Muscle of leg (tissue), 11 donors: ENCODE measurements around the gene AFF2. TPM values are rescaled to one million over a fixed set of nuclear protein-coding genes. Genes with fewer than 3 reads are reported as not detected.

ENCODE experiments used
- DNase-seq: peaks from one replicate; pipeline ENCODE4 v3.0.0; 2013
- H3K27ac ChIP-seq: one replicate; pipeline ENCODE4 v1.5.1; 2013; ENCODE audit warnings: mild to moderate bottlenecking, low read length, control low read depth
- H3K27me3 ChIP-seq: one replicate; pipeline ENCODE4 v1.6.1; 2013; ENCODE audit warnings: low read length; ENCODE audit not compliant: control insufficient read depth, insufficient read depth
- H3K36me3 ChIP-seq: one replicate; pipeline ENCODE4 v1.6.1; 2013; ENCODE audit warnings: low read length; ENCODE audit not compliant: control insufficient read depth, insufficient read depth
- H3K4me1 ChIP-seq: one replicate; pipeline ENCODE4 v1.6.1; 2013; ENCODE audit warnings: low read length; ENCODE audit not compliant: control insufficient read depth, insufficient read depth
- H3K4me3 ChIP-seq: one replicate; pipeline ENCODE4 v1.5.1; 2013; ENCODE audit warnings: low read length, control low read depth
- H3K9me3 ChIP-seq: replicated peaks from 2 replicates; pipeline ENCODE4 v1.6.1; 2013; ENCODE audit warnings: low read depth, low read length; ENCODE audit not compliant: control insufficient read depth
- WGBS: methylation state at CpG from one replicate; pipeline ENCODE4 v1.1.5; 2013; ENCODE audit warnings: missing lambda C conversion rate; ENCODE audit not compliant: insufficient coverage; 5-methylcytosine and 5-hydroxymethylcytosine counted together
- polyA plus RNA-seq, 8 donors: library from polyadenylated mRNA; unstranded; fragments of 120-200 nt; gene quantifications; one replicate each; pipeline versions ENCODE4 v1.2.1 to v1.2.3, GENCODE V29; 2013; ENCODE audit warnings: inconsistent platforms in 1 of 8, low replicate concordance in 1 of 8; ENCODE audit not compliant: insufficient read length in 8 of 8, insufficient read depth in 1 of 8
- total RNA-seq: library from RNA; stranded (reverse); fragments of 120-200 nt; gene quantifications from one replicate; pipeline ENCODE4 v1.2.4, GENCODE V29; 2013

Gene AFF2
- total and polyA plus RNA-seq, 9 donors = 0.42 to 6.1 (median 1.4) TPM

GRCh38 chrX:148768296-148768695 is 267.9 kb downstream of the AFF2 start:
- no peak overlapping the region for H3K27ac ChIP-seq
- H3K9me3 ChIP-seq = no peaks in the 10 kb centered on the region
- no peaks in the 10 kb centered on the region for H3K4me1 ChIP-seq
- 60% methylated on average over 1 of the region's 3 CpGs for WGBS
- no peaks in the 10 kb centered on the region for H3K36me3 ChIP-seq
- no peak overlapping the region for H3K4me3 ChIP-seq
- DNase-seq = no peak
- no peaks in the 10 kb centered on the region for H3K27me3 ChIP-seq

GRCh38 chrX:148771440-148771839 is 271.0 kb downstream of the AFF2 start:
- H3K36me3 ChIP-seq = no peaks in the 10 kb centered on the region
- no peak overlapping the region for H3K27ac ChIP-seq
- no peaks in the 10 kb centered on the region for H3K27me3 ChIP-seq
- DNase-seq = peak; percentile 6
- H3K4me3 ChIP-seq = no peak overlapping the region
- H3K9me3 ChIP-seq = no peaks in the 10 kb centered on the region
- H3K4me1 ChIP-seq = no peaks in the 10 kb centered on the region

- DNase-seq = no peak
- Histone ChIP-seq H3K27ac (no peak overlapping the region), H3K27me3 (no peaks in the 10 kb centered on the region), H3K4me1 (no peaks in the 10 kb centered on the region), H3K9me3 (peaks cover 3% of the 10 kb centered on the region), H3K36me3 (no peaks in the 10 kb centered on the region), H3K4me3 (no peak overlapping the region)
- WGBS = 82% methylated on average over 2 of the region's 4 CpGs
Measured at GRCh38 chrX:148774276-148774675, 273.9 kb downstream of the AFF2 start.

- no peaks in the 10 kb centered on the region for H3K36me3 ChIP-seq
- no peaks in the 10 kb centered on the region for H3K4me1 ChIP-seq
- WGBS = 44% methylated on average over 2 of the region's 2 CpGs
- H3K27me3 ChIP-seq = no peaks in the 10 kb centered on the region
- H3K27ac ChIP-seq = no peak overlapping the region
- no peaks in the 10 kb centered on the region for H3K9me3 ChIP-seq
- H3K4me3 ChIP-seq = no peak overlapping the region
- no peak for DNase-seq
Measured at GRCh38 chrX:148784137-148784536, 283.7 kb downstream of the AFF2 start.

- no peaks in the 10 kb centered on the region for H3K4me1 ChIP-seq
- WGBS = 66% methylated on average over 4 of the region's 9 CpGs
- no peaks in the 10 kb centered on the region for H3K27me3 ChIP-seq
- H3K36me3 ChIP-seq = no peaks in the 10 kb centered on the region
- no peak overlapping the region for H3K4me3 ChIP-seq
- H3K27ac ChIP-seq = no peak overlapping the region
- DNase-seq = no peak
- no peaks in the 10 kb centered on the region for H3K9me3 ChIP-seq
Measured at GRCh38 chrX:148784856-148785255, 284.4 kb downstream of the AFF2 start.

GRCh38 chrX:148785256-148785655 is 284.8 kb downstream of the AFF2 start:
- Histone ChIP-seq H3K4me3 (no peak overlapping the region), H3K4me1 (no peaks in the 10 kb centered on the region), H3K27ac (no peak overlapping the region), H3K27me3 (no peaks in the 10 kb centered on the region), H3K36me3 (no peaks in the 10 kb centered on the region), H3K9me3 (no peaks in the 10 kb centered on the region)
- no CpG with 5 or more reads among the region's 1 CpG for WGBS
- no peak for DNase-seq

- Histone ChIP-seq H3K27me3 (no peaks in the 10 kb centered on the region), H3K9me3 (no peaks in the 10 kb centered on the region), H3K36me3 (no peaks in the 10 kb centered on the region), H3K4me1 (no peaks in the 10 kb centered on the region), H3K27ac (no peak overlapping the region), H3K4me3 (no peak overlapping the region)
- no peak for DNase-seq
- no CpG with 5 or more reads among the region's 4 CpGs for WGBS
Measured at GRCh38 chrX:148788449-148788848, 288.0 kb downstream of the AFF2 start.

GRCh38 chrX:148794350-148794749 is 293.9 kb downstream of the AFF2 start:
- Histone ChIP-seq H3K4me3 (no peak overlapping the region), H3K36me3 (no peaks in the 10 kb centered on the region), H3K27me3 (no peaks in the 10 kb centered on the region), H3K27ac (no peak overlapping the region), H3K9me3 (no peaks in the 10 kb centered on the region), H3K4me1 (no peaks in the 10 kb centered on the region)
- no peak for DNase-seq

- Histone ChIP-seq H3K36me3 (no peaks in the 10 kb centered on the region), H3K4me3 (no peak overlapping the region), H3K27ac (no peak overlapping the region), H3K4me1 (no peaks in the 10 kb centered on the region), H3K27me3 (peaks cover 2% of the 10 kb centered on the region), H3K9me3 (no peaks in the 10 kb centered on the region)
- 66% methylated on average over 2 of the region's 8 CpGs for WGBS
- no peak for DNase-seq
Measured at GRCh38 chrX:148804579-148805355, 304.4 kb downstream of the AFF2 start.

GRCh38 chrX:148806145-148806870 is 305.9 kb downstream of the AFF2 start:
- Histone ChIP-seq H3K4me1 (no peaks in the 10 kb centered on the region), H3K4me3 (no peak overlapping the region), H3K9me3 (no peaks in the 10 kb centered on the region), H3K27me3 (peaks cover 2% of the 10 kb centered on the region), H3K36me3 (no peaks in the 10 kb centered on the region), H3K27ac (no peak overlapping the region)
- DNase-seq = no peak
- 62% methylated on average over 10 of the region's 17 CpGs for WGBS
